Stimulated activated CD4-positive, alpha-beta T cell treated with anti-CD3 and anti-CD28 coated beads, TNF-alpha, amount 100 ng/mL, for 24 hours (primary cell): ENCODE measurements around the gene RFTN2.

Source experiments
- DNase-seq, 3 experiments: peaks; one replicate each; pipeline ENCODE4 v3.0.0-alpha.2; 2020; ENCODE audit warnings: low read depth in 3 of 3

The RFTN2 gene

DNA sequence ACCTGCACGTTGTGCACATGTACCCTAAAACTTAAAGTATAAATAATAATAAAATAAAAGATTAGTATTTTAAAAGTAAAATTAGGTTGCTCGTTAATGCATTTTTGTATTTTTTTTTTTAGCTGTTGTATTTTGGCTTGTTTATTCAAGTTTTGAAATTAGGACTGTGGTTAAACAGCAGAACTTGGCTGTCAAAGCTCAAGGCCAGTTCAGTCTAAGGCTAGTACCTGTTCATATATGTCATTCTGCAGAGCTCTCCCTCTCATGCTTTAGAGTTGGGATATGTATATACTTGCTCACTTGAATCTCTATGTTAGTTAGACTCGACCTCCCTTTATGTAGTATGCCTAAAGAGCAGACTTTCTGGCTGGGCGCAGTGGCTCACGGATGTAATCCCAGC is 126.8 kb downstream of the RFTN2 start:
- no peak for DNase-seq

GRCh38 chr2:197547163-197547900 is 128.1 kb downstream of the RFTN2 start:
- DNase-seq = no peak

- no peak for DNase-seq
Measured at GRCh38 chr2:197543206-197543605, 132.2 kb downstream of the RFTN2 start.

DNA sequence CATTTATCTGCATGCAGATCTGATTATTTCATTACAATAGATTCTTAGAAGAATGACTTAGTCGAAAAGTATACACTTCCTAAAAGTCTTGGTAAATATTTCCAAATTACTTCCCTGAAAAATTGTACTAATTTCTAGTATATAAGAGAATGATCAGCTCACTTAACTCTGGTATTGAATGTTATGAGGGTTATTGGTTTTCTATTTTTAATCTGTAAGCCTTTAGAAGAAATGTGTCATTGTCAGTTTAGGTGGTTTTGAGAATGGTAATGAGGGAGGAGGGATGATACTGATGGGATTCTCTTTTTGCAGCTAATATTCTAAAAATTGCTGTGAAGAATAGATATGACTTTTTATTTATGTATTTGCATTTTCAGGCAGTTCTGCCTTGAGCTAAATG is 135.7 kb downstream of the RFTN2 start:
- DNase-seq = no peak

DNA sequence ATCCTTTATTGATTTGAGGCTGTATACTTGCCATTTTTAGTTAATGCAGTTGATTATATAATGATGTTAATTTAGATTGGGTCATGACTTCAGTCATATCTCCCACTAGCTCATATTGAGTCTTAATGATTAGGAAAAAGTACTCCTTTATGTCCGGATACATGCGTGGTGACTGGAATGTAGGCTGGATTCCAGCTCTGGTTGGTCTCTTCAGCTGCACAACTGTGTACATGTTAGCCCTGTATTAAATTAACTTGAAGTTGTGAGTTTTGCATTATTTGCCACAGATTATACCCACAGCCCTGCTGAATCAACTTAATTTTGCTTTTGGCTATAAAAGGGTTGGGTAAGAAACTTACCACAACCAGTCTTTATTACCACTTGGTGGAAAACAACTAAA is 137.0 kb downstream of the RFTN2 start:
- DNase-seq = no peak
